Activated CD8-positive, alpha-beta T cell treated with anti-CD3 and anti-CD28 coated beads for 36 hours (primary cell): Measurements from ENCODE around the gene MAVS. TPM values are rescaled to one million over a fixed set of nuclear protein-coding genes. Genes with fewer than 3 reads are reported as not detected.

Experiments used
- ATAC-seq: fragments of 200-7000 bp; cut with Tn5 transposase; one replicate; pipeline ENCODE4 v1.10.0; 2021; ENCODE audit warnings: mild to moderate bottlenecking, moderate library complexity
- CTCF ChIA-PET: fragments of 350-600 bp; sonication (Branson Sonifier 250); formaldehyde crosslinking; loops from one replicate; lab custom pipeline; 2021; ENCODE audit warnings: antibody characterized with exemption; lab: Charles Lee
- POLR2A ChIA-PET: fragments of 350-600 bp; sonication (Branson Sonifier 250); formaldehyde crosslinking; loops from one replicate; lab custom pipeline; 2021; ENCODE audit warnings: antibody characterized with exemption; lab: Charles Lee
- DNase-seq: peaks from one replicate; pipeline ENCODE4 v3.0.0-alpha.2; 2020
- H3K27ac Mint-ChIP-seq: one replicate; pipeline ENCODE4 v1.8.0; 2021; ENCODE audit warnings: mild to moderate bottlenecking, mixed read lengths
- H3K27me3 Mint-ChIP-seq: one replicate; pipeline ENCODE4 v1.8.0; 2021; ENCODE audit warnings: mixed read lengths
- H3K36me3 Mint-ChIP-seq: one replicate; pipeline ENCODE4 v1.8.0; 2021; ENCODE audit warnings: low read depth, mixed read lengths
- H3K4me1 Mint-ChIP-seq: one replicate; pipeline ENCODE4 v1.8.0; 2021; ENCODE audit warnings: low read depth, mixed read lengths
- H3K4me3 Mint-ChIP-seq: one replicate; pipeline ENCODE4 v1.8.0; 2021; ENCODE audit warnings: mild to moderate bottlenecking, moderate library complexity, mixed read lengths
- H3K9me3 Mint-ChIP-seq: one replicate; pipeline ENCODE4 v1.8.0; 2021; ENCODE audit warnings: mixed read lengths
- intact Hi-C: fragments of 100-400 bp; cut with micrococcal nuclease; formaldehyde crosslinking; loops from one replicate; pipeline ENCODE4 v1.10.0; 2022
- total RNA-seq, 2 experiments: library from RNA; stranded (reverse); gene quantifications; one replicate each; pipeline ENCODE4 v1.2.3, GENCODE V29; 2021
- TF ChIP-seq, protein P1 (sequence below): fragments of 200-600 bp; IDR thresholded peaks from one replicate; pipeline ENCODE4 v1.8.0; 2022; ENCODE audit warnings: antibody characterized with exemption, mild to moderate bottlenecking

Gene MAVS
- total RNA-seq, 2 experiments from 2014 or later, result 17.0 to 17.5 TPM

DNA sequence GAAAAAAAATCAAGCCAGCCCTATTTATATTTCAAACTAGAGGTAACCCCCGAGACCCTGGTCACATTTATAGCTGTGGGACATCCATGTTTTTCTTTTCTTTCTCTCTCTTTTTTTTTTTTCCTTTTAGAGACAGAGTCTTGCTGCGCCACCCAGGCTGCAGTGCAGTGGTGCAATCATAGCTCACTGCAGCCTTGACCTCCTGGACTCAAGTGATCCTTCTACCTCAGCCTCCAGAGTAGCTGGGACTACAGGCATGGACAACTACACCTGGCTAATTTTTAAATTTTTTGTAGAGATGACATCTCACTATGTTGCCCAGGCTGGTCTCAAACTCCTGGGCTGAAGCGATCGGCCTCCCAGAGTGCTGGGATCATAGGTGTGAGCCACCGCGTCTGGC lies 12.1 kb downstream of the MAVS start:
- intact Hi-C loops, result loop anchor here (5.0 kb wide), 1 partner anchor 76 kb away; the partner anchor contains the start of gene SPEF1
- ATAC-seq (no peak), DNase-seq (no peak)
- POLR2A ChIA-PET, result interaction anchor here (0.6 kb wide), 2 partner anchors 13 to 258 kb away, joined by 3 to 4 read pairs; no protein-coding TSS in a partner anchor
- Mint-ChIP-seq H3K4me1 (peaks cover 3% of the 10 kb centered on the region), H3K4me3 (no peak overlapping the region), H3K9me3 (no peaks in the 10 kb centered on the region), H3K36me3 (peaks cover 42% of the 10 kb centered on the region), H3K27me3 (no peaks in the 10 kb centered on the region), H3K27ac (no peak overlapping the region)
- TF ChIP-seq, protein P1, sequence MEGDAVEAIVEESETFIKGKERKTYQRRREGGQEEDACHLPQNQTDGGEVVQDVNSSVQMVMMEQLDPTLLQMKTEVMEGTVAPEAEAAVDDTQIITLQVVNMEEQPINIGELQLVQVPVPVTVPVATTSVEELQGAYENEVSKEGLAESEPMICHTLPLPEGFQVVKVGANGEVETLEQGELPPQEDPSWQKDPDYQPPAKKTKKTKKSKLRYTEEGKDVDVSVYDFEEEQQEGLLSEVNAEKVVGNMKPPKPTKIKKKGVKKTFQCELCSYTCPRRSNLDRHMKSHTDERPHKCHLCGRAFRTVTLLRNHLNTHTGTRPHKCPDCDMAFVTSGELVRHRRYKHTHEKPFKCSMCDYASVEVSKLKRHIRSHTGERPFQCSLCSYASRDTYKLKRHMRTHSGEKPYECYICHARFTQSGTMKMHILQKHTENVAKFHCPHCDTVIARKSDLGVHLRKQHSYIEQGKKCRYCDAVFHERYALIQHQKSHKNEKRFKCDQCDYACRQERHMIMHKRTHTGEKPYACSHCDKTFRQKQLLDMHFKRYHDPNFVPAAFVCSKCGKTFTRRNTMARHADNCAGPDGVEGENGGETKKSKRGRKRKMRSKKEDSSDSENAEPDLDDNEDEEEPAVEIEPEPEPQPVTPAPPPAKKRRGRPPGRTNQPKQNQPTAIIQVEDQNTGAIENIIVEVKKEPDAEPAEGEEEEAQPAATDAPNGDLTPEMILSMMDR, result no peak
- CTCF ChIA-PET, result no interaction called here

DNA sequence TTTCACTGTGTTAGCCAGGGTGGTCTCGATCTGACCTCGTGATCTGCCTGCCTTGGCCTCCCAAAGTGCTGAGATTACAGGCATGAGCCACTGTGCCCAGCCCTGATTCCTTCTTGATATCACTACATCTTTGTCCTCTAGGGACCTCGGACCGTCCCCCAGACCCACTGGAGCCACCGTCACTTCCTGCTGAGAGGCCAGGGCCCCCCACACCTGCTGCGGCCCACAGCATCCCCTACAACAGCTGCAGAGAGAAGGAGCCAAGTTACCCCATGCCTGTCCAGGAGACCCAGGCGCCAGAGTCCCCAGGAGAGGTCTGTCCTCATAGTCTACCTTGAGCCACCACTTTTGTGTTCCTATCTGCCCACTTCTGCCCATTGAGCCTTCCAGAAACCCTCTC lies 14.6 kb downstream of the MAVS start:
- TF ChIP-seq, protein P1, result no peak
- Mint-ChIP-seq H3K9me3 (no peaks in the 10 kb centered on the region), H3K27ac (no peak overlapping the region), H3K36me3 (peaks cover 48% of the 10 kb centered on the region), H3K4me1 (peaks cover 3% of the 10 kb centered on the region), H3K27me3 (no peaks in the 10 kb centered on the region), H3K4me3 (no peak overlapping the region)
- intact Hi-C loops, result no loop called here
- ChIA-PET CTCF (interaction anchor here (1.5 kb wide), 1 partner anchor 150 kb away, joined by 4 read pairs; no protein-coding TSS in a partner anchor), POLR2A (no interaction called here)
- DNase-seq (no peak), ATAC-seq (no peak)

DNA sequence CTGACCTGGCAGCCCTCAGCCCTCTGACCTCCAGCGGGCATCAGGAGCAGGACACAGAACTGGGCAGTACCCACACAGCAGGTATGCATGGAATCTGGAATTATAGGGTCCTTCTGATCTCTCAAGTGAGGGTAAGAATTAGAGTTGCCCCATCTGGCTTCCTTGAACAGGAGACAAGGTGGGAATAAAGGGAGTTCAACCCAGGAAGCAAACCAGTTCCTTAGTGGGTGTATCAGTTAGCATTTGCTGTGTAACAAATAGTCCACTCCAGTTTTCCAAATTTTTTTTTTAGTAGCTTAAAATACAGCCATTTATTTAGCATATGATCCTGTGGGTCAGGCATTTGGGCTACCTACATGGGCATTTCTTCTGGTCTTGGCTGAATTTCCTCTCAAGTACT lies 15.7 kb downstream of the MAVS start:
- intact Hi-C loops, result no loop called here
- ATAC-seq (no peak), DNase-seq (no peak)
- POLR2A ChIA-PET, result no interaction called here
- no peak overlapping the region for H3K27ac Mint-ChIP-seq
- CTCF ChIA-PET, result interaction anchor here (1.2 kb wide), 1 partner anchor 13 kb away, joined by 3 read pairs; no protein-coding TSS in a partner anchor
- no peaks in the 10 kb centered on the region for H3K4me1 Mint-ChIP-seq
- TF ChIP-seq, protein P1, result no peak
- H3K36me3 Mint-ChIP-seq, result peaks cover 44% of the 10 kb centered on the region
- no peak overlapping the region for H3K4me3 Mint-ChIP-seq
- no peaks in the 10 kb centered on the region for H3K9me3 Mint-ChIP-seq
- no peaks in the 10 kb centered on the region for H3K27me3 Mint-ChIP-seq

DNA sequence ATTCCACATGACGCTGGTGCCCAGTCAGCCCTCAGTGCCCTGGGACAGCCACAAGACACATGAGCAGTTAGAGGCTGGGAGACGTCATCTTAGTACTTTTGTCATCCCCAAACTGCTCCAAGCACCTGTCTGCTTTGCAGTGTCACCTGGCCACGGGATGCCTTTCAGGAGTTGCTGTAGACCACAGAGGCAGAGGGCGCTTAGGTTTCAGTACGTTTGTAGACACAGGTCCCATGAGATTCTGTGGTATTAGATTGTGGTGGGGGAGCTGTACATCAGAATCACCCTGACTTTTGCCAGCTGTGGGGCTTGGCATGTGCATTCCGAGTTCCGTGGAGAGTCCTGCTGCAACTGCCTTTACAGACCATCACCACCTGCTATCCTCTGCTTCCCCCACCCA lies 16.7 kb downstream of the MAVS start:
- no peaks in the 10 kb centered on the region for H3K9me3 Mint-ChIP-seq
- DNase-seq, result no peak
- intact Hi-C loops, result no loop called here
- H3K36me3 Mint-ChIP-seq, result peaks cover 37% of the 10 kb centered on the region
- H3K27me3 Mint-ChIP-seq, result no peaks in the 10 kb centered on the region
- H3K27ac Mint-ChIP-seq, result no peak overlapping the region
- ChIA-PET CTCF (no interaction called here), POLR2A (no interaction called here)
- no peak overlapping the region for H3K4me3 Mint-ChIP-seq
- TF ChIP-seq, protein P1, result no peak
- no peak for ATAC-seq
- no peaks in the 10 kb centered on the region for H3K4me1 Mint-ChIP-seq

DNA sequence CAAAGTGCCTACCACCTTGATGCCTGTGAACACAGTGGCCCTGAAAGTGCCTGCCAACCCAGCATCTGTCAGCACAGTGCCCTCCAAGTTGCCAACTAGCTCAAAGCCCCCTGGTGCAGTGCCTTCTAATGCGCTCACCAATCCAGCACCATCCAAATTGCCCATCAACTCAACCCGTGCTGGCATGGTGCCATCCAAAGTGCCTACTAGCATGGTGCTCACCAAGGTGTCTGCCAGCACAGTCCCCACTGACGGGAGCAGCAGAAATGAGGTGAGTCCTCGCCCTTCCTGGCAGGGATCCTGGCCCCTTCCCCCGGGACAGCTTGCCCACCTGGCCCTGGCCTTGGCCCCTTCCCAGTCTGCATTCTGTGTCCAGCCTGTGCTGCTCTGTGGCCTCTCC lies 17.9 kb downstream of the MAVS start:
- ChIA-PET CTCF (interaction anchor here (1.7 kb wide), 1 partner anchor 10 kb away, joined by 5 read pairs; no protein-coding TSS in a partner anchor), POLR2A (no interaction called here)
- Mint-ChIP-seq H3K27ac (no peak overlapping the region), H3K36me3 (peaks cover 37% of the 10 kb centered on the region), H3K4me1 (no peaks in the 10 kb centered on the region), H3K9me3 (no peaks in the 10 kb centered on the region), H3K4me3 (no peak overlapping the region), H3K27me3 (no peaks in the 10 kb centered on the region)
- ATAC-seq (no peak), DNase-seq (no peak)
- TF ChIP-seq, protein P1, result no peak
- intact Hi-C loops, result no loop called here
